Fibroblast of skin of left biceps (primary cell): ENCODE results near the gene ANO4.
"Not testable (repeated sequence)": the region's sequence is repeated elsewhere in the genome, so short reads cannot be mapped to it uniquely, and the experiment has no call there.

Experiments used
- DNase-seq, 2 experiments: peaks; one replicate each; pipeline ENCODE4 v3.0.0-alpha.2; 2013; ENCODE audit warnings: low read depth in 2 of 2

The ANO4 gene

DNA sequence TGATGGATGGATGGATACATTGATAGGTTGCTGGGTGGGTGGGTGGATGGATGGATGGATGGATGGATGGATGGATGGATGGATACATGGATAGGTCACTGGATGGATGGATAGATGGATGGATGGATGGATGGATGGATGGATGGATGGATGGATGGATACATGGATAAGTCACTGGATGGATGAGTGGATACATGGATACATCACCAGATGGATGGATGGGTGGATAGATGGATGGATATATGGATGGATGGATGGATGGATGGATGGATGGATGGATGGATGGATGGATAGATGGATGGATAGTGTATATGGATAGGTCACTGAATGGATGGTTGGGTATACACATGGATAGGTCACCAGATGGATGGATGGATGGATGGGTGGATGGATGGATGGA lies 194.9 kb downstream of the ANO4 start:
- DNase-seq = not testable (repeated sequence)

DNA sequence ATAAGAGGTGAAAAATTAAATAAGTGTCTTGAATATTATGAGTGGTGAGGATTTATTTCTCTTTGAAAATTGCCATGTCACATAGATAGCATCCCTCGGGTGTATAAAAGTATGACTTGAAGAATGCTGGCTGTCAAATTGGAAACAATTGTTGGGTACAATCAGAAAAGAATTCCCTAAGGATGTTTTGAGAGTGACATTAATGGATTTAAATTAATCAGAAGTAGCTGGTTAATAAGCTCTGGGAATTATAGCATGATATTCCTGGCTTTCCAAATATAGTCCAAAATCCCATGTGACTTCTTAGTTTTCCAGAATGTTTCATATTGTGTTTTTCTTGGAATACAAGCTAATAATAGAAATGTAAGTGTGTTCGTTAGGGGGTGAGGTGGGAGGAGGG lies 196.5 kb downstream of the ANO4 start:
- no peak for DNase-seq

GRCh38 chr12:100992194-100992593 lies 197.6 kb downstream of the ANO4 start:
- DNase-seq = no peak

GRCh38 chr12:100993916-100994450 lies 199.4 kb downstream of the ANO4 start:
- DNase-seq = no peak

DNA sequence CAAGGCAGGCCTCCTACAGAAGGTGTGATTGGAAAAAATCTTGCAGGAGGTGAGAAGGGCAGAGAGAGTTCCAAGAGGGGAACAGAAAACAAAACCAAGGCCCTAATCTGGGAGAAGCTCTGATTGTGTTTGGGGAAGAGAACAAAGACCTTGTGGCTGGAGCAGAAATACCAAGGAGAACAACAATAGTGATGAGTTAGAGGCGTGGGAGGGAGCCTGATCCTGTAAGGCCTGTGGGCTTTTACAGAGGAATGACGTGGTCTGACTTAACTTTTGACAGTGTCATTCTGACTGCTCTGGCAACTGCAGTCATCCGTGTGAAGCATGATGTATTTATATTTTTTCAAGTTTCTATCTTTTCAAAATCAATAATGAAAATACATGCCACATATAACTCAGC lies 200.6 kb downstream of the ANO4 start:
- DNase-seq = no peak

- no peak for DNase-seq
Measured at GRCh38 chr12:100995771-100996170, 201.2 kb downstream of the ANO4 start.

GRCh38 chr12:101001669-101002068 lies 207.1 kb downstream of the ANO4 start:
- no peak for DNase-seq

- DNase-seq = no peak
Measured at GRCh38 chr12:101002696-101003419, 208.3 kb downstream of the ANO4 start.

DNA sequence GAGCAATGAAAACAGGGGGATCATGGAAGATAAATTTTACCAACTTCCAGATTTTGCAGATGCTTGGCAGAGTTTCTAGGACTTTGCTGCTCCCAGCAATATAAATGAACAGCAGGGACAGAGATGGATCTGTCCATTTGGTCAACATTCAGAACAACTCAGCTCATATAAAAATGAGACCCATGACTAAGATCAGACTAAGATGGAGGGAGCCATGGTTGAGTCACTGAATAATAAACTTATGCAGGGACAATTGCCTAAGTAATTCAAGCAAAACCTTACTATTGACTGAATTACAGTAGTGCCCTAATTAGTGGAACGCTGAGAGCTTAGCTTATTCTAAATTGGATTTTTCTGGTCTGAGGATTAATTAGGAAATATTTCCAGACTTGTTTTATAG lies 210.3 kb downstream of the ANO4 start:
- no peak for DNase-seq

GRCh38 chr12:101009274-101009673 lies 214.7 kb downstream of the ANO4 start:
- DNase-seq = no peak

GRCh38 chr12:101010896-101011295 lies 216.3 kb downstream of the ANO4 start:
- DNase-seq = no peak

- DNase-seq = no peak
Measured at GRCh38 chr12:101013993-101014392, 219.4 kb downstream of the ANO4 start.

DNA sequence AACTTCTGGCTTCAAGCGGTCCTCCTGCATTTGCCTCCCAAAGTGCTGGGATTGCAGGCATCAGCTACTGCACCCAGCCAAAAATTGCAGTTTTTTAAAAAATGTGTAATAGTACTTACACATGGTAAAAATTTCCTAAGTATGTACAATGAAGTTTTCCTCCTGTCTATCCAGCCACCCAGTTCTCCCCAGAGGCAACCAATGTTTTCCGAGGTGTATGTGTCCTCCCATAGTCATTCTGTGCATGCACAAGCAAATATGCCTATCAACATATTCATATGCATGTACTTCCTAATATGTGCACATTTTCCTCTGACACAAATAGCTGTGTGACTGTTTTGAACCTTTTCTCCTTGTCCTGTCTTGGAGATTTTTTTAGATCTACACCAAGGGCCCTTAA lies 220.5 kb downstream of the ANO4 start:
- no peak for DNase-seq

GRCh38 chr12:101018540-101018939 lies 224.0 kb downstream of the ANO4 start:
- DNase-seq = peak; percentile 10 to 25

- DNase-seq = no peak
Measured at GRCh38 chr12:101019201-101019600, 224.6 kb downstream of the ANO4 start.

GRCh38 chr12:101019667-101020066 lies 225.1 kb downstream of the ANO4 start:
- DNase-seq = no peak

DNA sequence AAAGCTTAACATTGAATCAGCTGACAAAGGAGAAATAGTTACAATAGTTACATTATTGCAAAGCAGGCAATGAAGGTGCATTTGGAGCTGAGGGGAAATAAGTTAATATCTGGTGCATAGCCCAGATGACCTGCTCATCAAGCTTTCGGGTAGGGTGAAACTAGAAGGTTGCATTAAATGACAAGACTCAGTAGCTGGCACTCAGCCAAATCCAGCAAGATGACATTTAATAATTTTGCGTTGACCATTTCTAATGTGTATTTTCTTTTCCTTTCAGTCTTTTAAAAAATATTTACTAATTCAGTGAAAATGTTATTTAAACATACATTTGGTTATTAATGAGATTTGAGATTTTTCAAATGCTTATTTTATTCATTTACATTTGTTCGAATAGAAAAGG lies 226.9 kb downstream of the ANO4 start:
- DNase-seq = no peak

GRCh38 chr12:101021911-101022388 lies 227.4 kb downstream of the ANO4 start:
- DNase-seq = peak; percentile 17 to 44

DNA sequence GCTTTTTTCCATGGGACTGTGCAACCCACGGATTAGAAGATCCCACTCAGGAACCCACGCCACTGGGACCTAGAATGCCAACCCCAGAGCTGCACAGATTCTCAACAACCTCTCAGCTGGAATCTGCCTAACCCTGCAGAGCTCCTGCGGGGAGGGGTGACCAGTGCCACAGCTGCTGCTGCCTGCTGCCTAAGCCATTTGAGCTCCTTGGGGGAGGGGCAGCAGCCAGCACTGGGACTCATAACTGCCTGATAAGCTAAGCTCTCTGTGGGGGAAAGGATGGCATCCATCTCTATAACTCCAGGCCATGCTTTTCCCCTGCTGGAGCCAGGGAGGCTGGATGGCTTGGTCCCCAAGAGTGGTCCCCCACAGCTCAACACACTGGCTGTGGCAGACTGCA lies 232.6 kb downstream of the ANO4 start:
- DNase-seq = no peak

- no peak for DNase-seq
Measured at GRCh38 chr12:101027816-101028215, 233.2 kb downstream of the ANO4 start.

- no peak for DNase-seq
Measured at GRCh38 chr12:101038289-101038871, 243.8 kb downstream of the ANO4 start.

GRCh38 chr12:101039848-101040531 lies 245.4 kb downstream of the ANO4 start:
- DNase-seq = no peak

GRCh38 chr12:101040936-101041335 lies 246.4 kb downstream of the ANO4 start:
- no peak for DNase-seq
